Keratinocyte (primary cell): Measurements from ENCODE around the gene ZNF850. TPM values are rescaled to one million over a fixed set of nuclear protein-coding genes. Genes with fewer than 3 reads are reported as not detected.
A peak's percentile ranks its signal among the peaks of the same experiment; 100 is the strongest.

Experiments used
- DNase-seq: peaks from one replicate; pipeline ENCODE4 v3.0.0-alpha.2; 2011; ENCODE audit warnings: low read depth, missing footprints, low spot score
- FAIRE-seq: peaks from 2 replicates; lab custom pipeline; 2011; peaks lifted over from hg19 to GRCh38; lab: Jason Lieb, UNC
- H2AFZ ChIP-seq: 2 replicates; pipeline ENCODE4 v1.6.0; 2012; ENCODE audit warnings: low read length, control low read depth, inconsistent platforms; ENCODE audit not compliant: control insufficient read depth
- H3K27ac ChIP-seq: 2 replicates; pipeline ENCODE4 v1.5.1; 2011; ENCODE audit warnings: low read length; ENCODE audit not compliant: control insufficient read depth, insufficient read depth
- H3K27me3 ChIP-seq: 3 replicates; pipeline ENCODE4 v1.6.0; 2011; ENCODE audit warnings: low read length; ENCODE audit not compliant: control insufficient read depth, insufficient read depth; ENCODE audit errors: extremely low read depth
- H3K36me3 ChIP-seq, 2 experiments: 2 replicates in 1 of 2; 3 replicates in 1 of 2; pipeline ENCODE4 v1.5.1; 2011; ENCODE audit warnings: low read length in 2 of 2, mild to moderate bottlenecking in 1 of 2; ENCODE audit not compliant: control insufficient read depth in 2 of 2, insufficient read depth in 2 of 2; ENCODE audit errors: extremely low read depth in 1 of 2
- H3K4me1 ChIP-seq: 3 replicates; pipeline ENCODE4 v1.5.1; 2011; ENCODE audit warnings: low read length; ENCODE audit not compliant: control insufficient read depth, insufficient read depth; ENCODE audit errors: extremely low read depth
- H3K4me2 ChIP-seq: 3 replicates; pipeline ENCODE4 v1.6.0; 2011; ENCODE audit warnings: low read depth, low read length; ENCODE audit not compliant: control insufficient read depth, insufficient read depth; ENCODE audit errors: extremely low read depth
- H3K4me3 ChIP-seq, 3 experiments: fragments of 200-600 bp in 1 of 3; sonication (generic) in 1 of 3; 2 replicates in 2 of 3; 3 replicates in 1 of 3; pipeline ENCODE4 v1.5.1; 2011 to 2016; ENCODE audit warnings: low read length in 3 of 3, mild to moderate bottlenecking in 3 of 3, control low read depth in 2 of 3, inconsistent platforms in 1 of 3, low read depth in 1 of 3, mixed read lengths in 1 of 3, mixed run types in 1 of 3, moderate library complexity in 1 of 3; ENCODE audit not compliant: control insufficient read depth in 2 of 3, insufficient read depth in 2 of 3; ENCODE audit errors: extremely low read depth in 1 of 3
- H3K79me2 ChIP-seq: 2 replicates; pipeline ENCODE4 v1.6.0; 2012; ENCODE audit warnings: low read length; ENCODE audit not compliant: control insufficient read depth, insufficient read depth
- H3K9ac ChIP-seq: 3 replicates; pipeline ENCODE4 v1.6.0; 2011; ENCODE audit warnings: low read length; ENCODE audit not compliant: control insufficient read depth, insufficient read depth; ENCODE audit errors: extremely low read depth
- H3K9me1 ChIP-seq: 3 replicates; pipeline ENCODE4 v1.6.0; 2011; ENCODE audit warnings: low read length; ENCODE audit not compliant: control insufficient read depth, insufficient read depth; ENCODE audit errors: extremely low read depth
- H3K9me3 ChIP-seq: 2 replicates; pipeline ENCODE4 v1.5.1; 2012; ENCODE audit warnings: low read depth, low read length; ENCODE audit not compliant: control insufficient read depth
- H4K20me1 ChIP-seq: 3 replicates; pipeline ENCODE4 v1.6.0; 2011; ENCODE audit warnings: low read length; ENCODE audit not compliant: control insufficient read depth, insufficient read depth; ENCODE audit errors: extremely low read depth
- EZH2 ChIP-seq: IDR thresholded peaks from one replicate; pipeline ENCODE4 v1.6.1; 2012; ENCODE audit warnings: inconsistent platforms, mild to moderate bottlenecking, low read length, moderate library complexity
- dilution Hi-C: fragments of 300-500 bp; cut with MboI; formaldehyde crosslinking; loops from one replicate; pipeline ENCODE4 v1.7.0; 2020; ENCODE audit warnings: low sequenced_read_pairs; ENCODE audit not compliant: extremely low pct_ligation_motif_present
- polyA minus RNA-seq, 3 experiments: library from RNA; depleted of rRNA, polyadenylated mRNA; stranded (reverse); fragments of >200 nt; gene quantifications; 1 replicate in 1 of 3; 2 replicates in 1 of 3; 3 replicates in 1 of 3; pipeline ENCODE4 v1.2.3, GENCODE V29; 2011
- polyA plus RNA-seq, 5 experiments: library from polyadenylated mRNA; depleted of rRNA in 3 of 5; stranded (reverse) in 3 of 5; stranded (forward) in 1 of 5; unstranded in 1 of 5; fragments of >200 nt; gene quantifications; 1 replicate in 1 of 5; 2 replicates in 3 of 5; 3 replicates in 1 of 5; pipeline versions ENCODE4 v1.2.1 to v1.2.3, GENCODE V29; 2011 to 2012; ENCODE audit warnings: missing spikeins in 2 of 5, low read depth in 1 of 5, low replicate concordance in 1 of 5
- TF ChIP-seq, protein P1 (sequence below), 3 experiments: IDR thresholded peaks in 1 of 3; conservative IDR thresholded peaks in 1 of 3; optimal IDR thresholded peaks in 1 of 3; 2 replicates in 2 of 3; 3 replicates in 1 of 3; pipeline versions ENCODE3 to v1.5.1; 2011; ENCODE audit warnings: low read length in 3 of 3, mild to moderate bottlenecking in 3 of 3, moderate library complexity in 2 of 3, control low read depth in 1 of 3, inconsistent platforms in 1 of 3; ENCODE audit not compliant: insufficient read depth in 2 of 3; ENCODE audit errors: extremely low read depth in 1 of 3

The ZNF850 gene
- 1.4 to 1.9 TPM (median 1.4 TPM) in 3 replicates for polyA plus RNA-seq
- 0.27 TPM for polyA plus RNA-seq (2011; ENCODE audit: low read depth)
- polyA plus RNA-seq (2011; cell fraction: cytosol; rRNA removed): 0.66 and 0.83 TPM in 2 replicates
- 2.2 and 2.7 TPM in 2 replicates for polyA plus RNA-seq (2011; cell fraction: nucleus; rRNA removed)
- 0.45 and 0.63 TPM in 2 replicates for polyA plus RNA-seq (2012; ENCODE audit: low replicate concordance)
- polyA minus RNA-seq: 0.59 to 4.2 TPM (median 2.7 TPM) in 3 replicates
- polyA minus RNA-seq (2011; cell fraction: cytosol; rRNA and poly(A)+ RNA removed): 0.96 TPM
- 4.9 and 6.7 TPM in 2 replicates for polyA minus RNA-seq (2011; cell fraction: nucleus; rRNA and poly(A)+ RNA removed)

DNA sequence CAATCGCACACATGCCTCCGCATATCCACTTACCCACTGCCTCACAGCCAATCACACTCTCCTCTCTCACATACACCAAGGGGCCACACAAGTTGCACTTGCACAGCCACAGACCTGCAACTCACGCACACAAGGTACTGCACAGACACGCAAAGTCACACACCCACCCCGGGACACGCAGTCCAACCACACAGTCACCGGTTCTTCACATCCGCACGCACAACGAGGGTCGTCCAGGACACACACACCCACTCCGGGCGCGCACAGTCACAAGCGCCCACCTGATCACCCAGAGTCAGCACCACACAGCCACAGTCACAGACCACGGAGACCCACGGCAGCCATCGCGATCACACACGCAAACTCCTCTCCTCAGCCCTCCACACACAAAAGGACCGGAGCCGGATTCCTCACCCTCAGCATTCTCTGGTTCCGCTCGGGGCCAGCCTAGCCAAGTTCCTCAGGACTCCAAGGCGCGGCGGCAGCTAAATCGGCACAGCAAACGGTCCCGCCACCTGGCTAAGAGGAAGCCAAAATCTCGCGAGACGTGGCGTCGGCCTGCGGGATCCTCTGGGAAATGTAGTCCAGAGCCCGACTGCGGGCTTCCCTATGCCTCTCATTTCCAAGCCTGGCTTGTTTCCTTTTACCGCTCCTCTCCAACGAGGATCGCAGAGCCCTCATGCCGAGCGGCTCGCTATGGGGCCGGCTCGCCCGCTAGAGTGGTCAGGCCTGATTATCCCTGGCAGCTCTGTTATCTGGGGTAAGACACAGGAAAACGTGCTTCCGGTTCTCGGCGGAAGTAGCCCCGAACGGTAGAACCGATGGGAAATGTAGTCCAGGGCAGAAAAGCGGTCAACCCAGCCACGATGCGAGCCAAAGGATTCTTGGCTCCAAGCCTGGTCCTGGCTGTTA lies at the start of gene ZNF850:
Gene ZNF850 (minus strand): TSS at position 497 of the 912 bp plus-strand sequence. CDS start 10,201 bp downstream, outside the sequence.
- peak within 1 kb of the TSS; percentile 57 to 95 (median 83) for H3K4me3 ChIP-seq
- no peak for TF ChIP-seq EZH2
- TF ChIP-seq, protein P1, sequence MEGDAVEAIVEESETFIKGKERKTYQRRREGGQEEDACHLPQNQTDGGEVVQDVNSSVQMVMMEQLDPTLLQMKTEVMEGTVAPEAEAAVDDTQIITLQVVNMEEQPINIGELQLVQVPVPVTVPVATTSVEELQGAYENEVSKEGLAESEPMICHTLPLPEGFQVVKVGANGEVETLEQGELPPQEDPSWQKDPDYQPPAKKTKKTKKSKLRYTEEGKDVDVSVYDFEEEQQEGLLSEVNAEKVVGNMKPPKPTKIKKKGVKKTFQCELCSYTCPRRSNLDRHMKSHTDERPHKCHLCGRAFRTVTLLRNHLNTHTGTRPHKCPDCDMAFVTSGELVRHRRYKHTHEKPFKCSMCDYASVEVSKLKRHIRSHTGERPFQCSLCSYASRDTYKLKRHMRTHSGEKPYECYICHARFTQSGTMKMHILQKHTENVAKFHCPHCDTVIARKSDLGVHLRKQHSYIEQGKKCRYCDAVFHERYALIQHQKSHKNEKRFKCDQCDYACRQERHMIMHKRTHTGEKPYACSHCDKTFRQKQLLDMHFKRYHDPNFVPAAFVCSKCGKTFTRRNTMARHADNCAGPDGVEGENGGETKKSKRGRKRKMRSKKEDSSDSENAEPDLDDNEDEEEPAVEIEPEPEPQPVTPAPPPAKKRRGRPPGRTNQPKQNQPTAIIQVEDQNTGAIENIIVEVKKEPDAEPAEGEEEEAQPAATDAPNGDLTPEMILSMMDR (optimal IDR thresholded peaks at IDR 0.05 in 1 of 3, IDR thresholded peaks at IDR 0.05 in 1 of 3, conservative IDR thresholded peaks at IDR 0.05 in 1 of 3; ENCODE audit: extremely low read depth in 1 of 3, insufficient read depth in 2 of 3, low read length in 3 of 3): no peak
- peak within 1 kb of the TSS; percentile 100 for H2AFZ ChIP-seq
- H3K27me3 ChIP-seq: no peaks in the 10 kb centered on the region
- no peaks in the 10 kb centered on the region for H3K79me2 ChIP-seq
- no peaks in the 10 kb centered on the region for H3K36me3 ChIP-seq
- FAIRE-seq: peak; percentile 94
- H3K9me3 ChIP-seq: peaks cover 11% of the 10 kb centered on the region
- peak within 1 kb of the TSS; percentile 64 for H3K27ac ChIP-seq
- peaks cover 3% of the 10 kb centered on the region for H3K4me1 ChIP-seq
- dilution Hi-C loops: no loop called here
- peak within 1 kb of the TSS; percentile 79 for H3K9ac ChIP-seq
- peak; percentile 57 for DNase-seq
- no peaks in the 10 kb centered on the region for H4K20me1 ChIP-seq
- no peaks in the 10 kb centered on the region for H3K9me1 ChIP-seq
- H3K4me2 ChIP-seq: peak within 1 kb of the TSS; percentile 99

DNA sequence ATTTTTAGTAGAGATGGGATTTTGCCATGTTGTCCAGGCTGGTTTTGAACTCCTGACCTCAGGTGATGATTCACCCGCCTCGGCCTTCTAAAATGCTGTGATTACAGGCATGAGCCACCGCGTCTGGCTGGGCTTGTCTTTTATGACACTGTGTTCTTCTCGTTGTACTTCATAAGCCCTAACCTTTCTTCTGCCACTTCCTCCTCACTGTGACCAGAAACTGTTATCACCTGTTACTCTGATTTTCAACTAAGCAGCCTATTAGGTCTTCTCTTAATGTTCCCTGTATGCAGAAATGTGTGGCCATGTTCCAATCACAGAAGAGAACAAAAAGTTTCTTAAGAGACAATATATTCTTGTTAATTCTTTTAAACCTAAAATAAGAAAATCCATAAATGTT lies 49.2 kb upstream of the ZNF850 start:
- FAIRE-seq (no peak), DNase-seq (no peak)
- Histone ChIP-seq H3K36me3 (peaks cover 0 to 22% of the 10 kb centered on the region in 2 experiments), H3K27ac (no peak overlapping the region), H2AFZ (no peak overlapping the region), H3K9ac (no peak overlapping the region), H3K4me3 (no peak overlapping the region), H3K9me1 (no peaks in the 10 kb centered on the region), H3K4me2 (no peak overlapping the region), H3K27me3 (no peaks in the 10 kb centered on the region), H3K9me3 (peaks cover 40% of the 10 kb centered on the region), H3K79me2 (no peaks in the 10 kb centered on the region), H3K4me1 (no peaks in the 10 kb centered on the region), H4K20me1 (no peaks in the 10 kb centered on the region)
- dilution Hi-C loops: no loop called here
- TF ChIP-seq, protein P1 (optimal IDR thresholded peaks at IDR 0.05 in 1 of 3, IDR thresholded peaks at IDR 0.05 in 1 of 3, conservative IDR thresholded peaks at IDR 0.05 in 1 of 3; ENCODE audit: extremely low read depth in 1 of 3, insufficient read depth in 2 of 3, low read length in 3 of 3): no peak
- TF ChIP-seq EZH2: no peak
